Measurements from ENCODE around the gene RPAIN. TPM values are rescaled to one million over a fixed set of nuclear protein-coding genes. Genes with fewer than 3 reads are reported as not detected.
A peak's percentile ranks its signal among the peaks of the same experiment; 100 is the strongest.

RPAIN gene, protein sequence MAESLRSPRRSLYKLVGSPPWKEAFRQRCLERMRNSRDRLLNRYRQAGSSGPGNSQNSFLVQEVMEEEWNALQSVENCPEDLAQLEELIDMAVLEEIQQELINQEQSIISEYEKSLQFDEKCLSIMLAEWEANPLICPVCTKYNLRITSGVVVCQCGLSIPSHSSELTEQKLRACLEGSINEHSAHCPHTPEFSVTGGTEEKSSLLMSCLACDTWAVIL
- 168 TPM for total RNA-seq (ENCODE audit: unreplicated experiment)
- long read RNA-seq, transcript RPAIN-202 (6 exons, 1,394 nt), result minor isoform, 17 of 177 reads
- long read RNA-seq, transcript RPAIN-205 (4 exons, 1,057 nt), result minor isoform, 32 of 177 reads
- long read RNA-seq, transcript RPAIN-201 (5 exons, 815 nt), result minor isoform, 19 of 177 reads
- long read RNA-seq, transcript RPAIN-203 (7 exons, 1,535 nt), result major isoform, 65 of 177 reads
- long read RNA-seq, partial matches to known transcripts, result 0 of 177 reads
- long read RNA-seq, other reads (novel, unspliced or antisense), result 6 of 177 reads

GRCh38 chr17:5419959-5420653, at the start of gene RPAIN:
TSS of gene RPAIN (plus strand) at chr17:5420182. CDS start at chr17:5420211, 29 bp downstream.
- H3K27me3 Mint-ChIP-seq (ENCODE audit: unreplicated experiment), result peaks cover 13% of the 10 kb centered on the region
- H3K4me1 Mint-ChIP-seq (ENCODE audit: low read depth, unreplicated experiment), result peaks cover 13% of the 10 kb centered on the region
- peak within 1 kb of the TSS; percentile 100 for H3K4me3 Mint-ChIP-seq (ENCODE audit: unreplicated experiment)
- H3K9me3 Mint-ChIP-seq (ENCODE audit: unreplicated experiment), result peaks cover 9% of the 10 kb centered on the region
- no peaks in the 10 kb centered on the region for H3K36me3 Mint-ChIP-seq (ENCODE audit: unreplicated experiment)
- peak within 1 kb of the TSS; percentile 96 for H3K27ac Mint-ChIP-seq (ENCODE audit: unreplicated experiment)
- DNase-seq, result peak; percentile 95
- TF ChIP-seq CTCF (IDR thresholded peaks at IDR 0.05; ENCODE audit: partially characterized antibody, unreplicated experiment), result no peak

- Mint-ChIP-seq H3K27me3 (ENCODE audit: unreplicated experiment) (peaks cover 2% of the 10 kb centered on the region), H3K4me3 (ENCODE audit: unreplicated experiment) (no peak overlapping the region), H3K36me3 (ENCODE audit: unreplicated experiment) (no peaks in the 10 kb centered on the region), H3K9me3 (ENCODE audit: unreplicated experiment) (peaks cover 3% of the 10 kb centered on the region), H3K27ac (ENCODE audit: unreplicated experiment) (peak overlapping the region; percentile 34), H3K4me1 (ENCODE audit: low read depth, unreplicated experiment) (peaks cover 5% of the 10 kb centered on the region)
- no peak for TF ChIP-seq CTCF (IDR thresholded peaks at IDR 0.05; ENCODE audit: partially characterized antibody, unreplicated experiment)
- DNase-seq, result no peak
Observed at GRCh38 chr17:5370411-5370810, 49.6 kb upstream of the RPAIN start.

DNA sequence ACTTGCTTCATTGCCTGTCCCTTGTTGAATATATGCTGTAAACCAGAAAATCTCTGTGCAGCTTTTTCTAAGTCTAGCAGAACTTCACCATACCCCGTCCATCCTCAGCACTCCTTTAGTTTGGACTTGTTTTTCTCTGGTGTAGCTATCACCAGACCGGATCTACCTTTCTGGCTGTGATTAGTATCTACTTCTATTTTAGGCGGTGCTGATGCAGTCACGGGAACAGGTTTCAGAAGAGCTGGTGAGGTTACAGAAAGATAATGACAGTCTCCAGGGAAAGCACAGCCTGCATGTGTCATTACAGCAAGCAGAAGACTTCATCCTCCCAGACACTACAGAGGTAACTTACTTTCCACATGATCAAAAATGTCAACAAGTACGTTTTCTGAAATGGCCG, 46.9 kb upstream of the RPAIN start:
- no peak for TF ChIP-seq CTCF (IDR thresholded peaks at IDR 0.05; ENCODE audit: partially characterized antibody, unreplicated experiment)
- Mint-ChIP-seq H3K27me3 (ENCODE audit: unreplicated experiment) (peaks cover 2% of the 10 kb centered on the region), H3K9me3 (ENCODE audit: unreplicated experiment) (peaks cover 3% of the 10 kb centered on the region), H3K36me3 (ENCODE audit: unreplicated experiment) (no peaks in the 10 kb centered on the region), H3K27ac (ENCODE audit: unreplicated experiment) (peak overlapping the region; percentile 48), H3K4me3 (ENCODE audit: unreplicated experiment) (no peak overlapping the region), H3K4me1 (ENCODE audit: low read depth, unreplicated experiment) (peaks cover 5% of the 10 kb centered on the region)
- no peak for DNase-seq

- Mint-ChIP-seq H3K9me3 (ENCODE audit: unreplicated experiment) (peaks cover 11% of the 10 kb centered on the region), H3K4me3 (ENCODE audit: unreplicated experiment) (no peak overlapping the region), H3K36me3 (ENCODE audit: unreplicated experiment) (peaks cover 9% of the 10 kb centered on the region), H3K27ac (ENCODE audit: unreplicated experiment) (no peak overlapping the region), H3K4me1 (ENCODE audit: low read depth, unreplicated experiment) (no peaks in the 10 kb centered on the region), H3K27me3 (ENCODE audit: unreplicated experiment) (peaks cover 3% of the 10 kb centered on the region)
- no peak for DNase-seq
- TF ChIP-seq CTCF (IDR thresholded peaks at IDR 0.05; ENCODE audit: partially characterized antibody, unreplicated experiment), result no peak
Observed at GRCh38 chr17:5378566-5379207, 41.3 kb upstream of the RPAIN start.

Measured in glutamatergic neuron (in vitro differentiated cells).